GM12864 (cell line): ENCODE measurements around the gene LRRC27.

ENCODE experiments used
- DNase-seq: peaks from one replicate; pipeline ENCODE4 v3.0.0-alpha.2; 2011; ENCODE audit warnings: low read depth
- H3K4me3 ChIP-seq: 2 replicates; pipeline ENCODE4 v1.5.1; 2011; ENCODE audit warnings: mild to moderate bottlenecking, low read depth, low read length, control low read depth
- TF ChIP-seq, protein P1 (sequence below): IDR thresholded peaks from 2 replicates; pipeline ENCODE4 v1.5.1; 2011; ENCODE audit warnings: low read depth, mild to moderate bottlenecking, moderate library complexity, low read length, control low read depth, inconsistent platforms; ENCODE audit errors: missing control alignments

The LRRC27 gene

DNA sequence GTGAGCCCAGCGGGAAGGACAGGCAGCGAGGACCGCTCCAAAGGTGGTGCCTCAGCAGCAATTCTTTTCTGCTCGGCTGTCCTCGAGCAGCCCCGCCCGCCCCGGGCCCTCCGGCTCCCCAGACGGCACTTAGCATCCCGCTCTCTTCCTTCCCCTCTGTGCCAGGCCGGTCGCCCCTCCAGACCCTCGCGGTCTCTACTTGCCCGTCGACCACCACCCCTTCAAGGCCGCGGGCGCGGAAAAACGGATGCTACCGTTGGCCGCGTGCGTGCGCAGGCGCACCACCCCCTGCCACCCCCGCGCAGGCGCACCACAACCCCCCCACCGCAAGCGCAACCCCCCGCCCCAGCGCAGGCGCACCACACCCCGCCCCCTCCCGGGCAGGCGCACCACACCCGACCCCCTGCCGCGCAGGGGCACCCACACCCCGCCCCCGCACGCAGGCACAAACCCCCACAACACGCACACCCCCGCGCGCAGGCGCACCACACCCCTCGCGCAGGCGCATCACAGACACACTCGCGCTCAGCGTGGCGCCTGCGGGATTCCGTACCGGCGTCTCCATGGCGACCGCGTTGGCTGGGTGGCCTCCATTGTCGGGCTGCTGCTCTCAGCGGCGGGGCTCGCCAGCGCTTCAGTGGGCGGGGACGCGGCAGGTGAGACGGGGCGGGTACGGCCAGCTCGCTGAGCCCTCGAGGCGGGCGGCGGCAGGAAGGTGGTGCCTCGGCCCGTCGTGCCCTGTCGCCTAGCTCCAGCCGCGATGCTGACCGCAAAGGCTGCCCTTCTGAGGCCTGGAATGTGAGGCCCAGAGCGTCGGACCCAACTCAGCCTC is at the start of gene LRRC27:
LRRC27 (plus strand) TSS at position 593 of the 832 bp plus-strand sequence. CDS start 1,332 bp downstream, outside the sequence.
- H3K4me3 ChIP-seq, result peak within 1 kb of the TSS; percentile 99
- TF ChIP-seq, protein P1, sequence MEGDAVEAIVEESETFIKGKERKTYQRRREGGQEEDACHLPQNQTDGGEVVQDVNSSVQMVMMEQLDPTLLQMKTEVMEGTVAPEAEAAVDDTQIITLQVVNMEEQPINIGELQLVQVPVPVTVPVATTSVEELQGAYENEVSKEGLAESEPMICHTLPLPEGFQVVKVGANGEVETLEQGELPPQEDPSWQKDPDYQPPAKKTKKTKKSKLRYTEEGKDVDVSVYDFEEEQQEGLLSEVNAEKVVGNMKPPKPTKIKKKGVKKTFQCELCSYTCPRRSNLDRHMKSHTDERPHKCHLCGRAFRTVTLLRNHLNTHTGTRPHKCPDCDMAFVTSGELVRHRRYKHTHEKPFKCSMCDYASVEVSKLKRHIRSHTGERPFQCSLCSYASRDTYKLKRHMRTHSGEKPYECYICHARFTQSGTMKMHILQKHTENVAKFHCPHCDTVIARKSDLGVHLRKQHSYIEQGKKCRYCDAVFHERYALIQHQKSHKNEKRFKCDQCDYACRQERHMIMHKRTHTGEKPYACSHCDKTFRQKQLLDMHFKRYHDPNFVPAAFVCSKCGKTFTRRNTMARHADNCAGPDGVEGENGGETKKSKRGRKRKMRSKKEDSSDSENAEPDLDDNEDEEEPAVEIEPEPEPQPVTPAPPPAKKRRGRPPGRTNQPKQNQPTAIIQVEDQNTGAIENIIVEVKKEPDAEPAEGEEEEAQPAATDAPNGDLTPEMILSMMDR, result no peak
- DNase-seq, result peak; percentile 87

DNA sequence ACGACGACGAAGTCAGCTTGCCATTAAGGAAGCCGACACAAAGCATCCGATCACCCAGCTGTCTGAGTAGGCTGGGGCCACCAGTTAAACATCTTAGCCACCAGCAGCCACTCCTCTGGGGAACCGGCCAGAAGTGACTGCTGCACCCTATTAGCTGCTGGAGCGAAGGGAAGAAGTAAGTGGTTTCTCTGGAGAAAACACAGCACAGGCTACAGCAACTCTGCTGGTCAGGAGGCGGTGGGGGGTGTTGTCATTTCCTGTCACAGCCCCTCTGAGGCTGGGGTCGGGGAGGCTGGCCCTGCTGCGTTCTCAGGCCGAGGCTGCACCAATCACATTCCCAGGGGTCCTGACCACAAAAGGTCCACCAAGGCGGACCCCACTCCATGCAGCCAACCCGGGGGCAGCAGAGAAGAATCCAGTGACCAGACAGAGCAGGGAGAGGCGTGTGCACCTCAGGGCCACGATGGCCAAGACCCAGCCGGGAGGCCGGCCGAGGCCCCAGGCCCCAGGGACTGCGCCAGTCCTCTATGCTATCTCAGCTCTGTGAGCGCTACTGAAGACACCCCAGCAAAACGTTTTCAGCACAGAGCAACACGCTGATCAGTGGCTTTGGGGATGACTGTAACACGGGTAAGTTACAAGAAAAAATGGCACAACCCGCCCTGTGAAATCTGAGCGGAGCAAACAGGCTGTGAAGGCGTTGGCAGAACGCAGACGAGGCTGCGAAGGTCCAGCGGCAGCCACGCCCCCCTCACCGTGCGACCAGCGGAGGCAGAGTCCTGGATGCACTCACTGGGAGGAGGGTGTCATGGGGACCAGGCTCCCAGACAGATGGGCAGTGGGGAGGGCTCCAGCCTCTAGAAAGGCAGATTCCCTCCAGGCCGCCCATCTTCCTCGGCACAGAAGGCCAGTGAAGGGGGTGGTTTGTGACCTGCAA is 49.1 kb upstream of the LRRC27 start:
- TF ChIP-seq, protein P1, result no peak
- no peak for DNase-seq
- H3K4me3 ChIP-seq, result no peak overlapping the region

DNA sequence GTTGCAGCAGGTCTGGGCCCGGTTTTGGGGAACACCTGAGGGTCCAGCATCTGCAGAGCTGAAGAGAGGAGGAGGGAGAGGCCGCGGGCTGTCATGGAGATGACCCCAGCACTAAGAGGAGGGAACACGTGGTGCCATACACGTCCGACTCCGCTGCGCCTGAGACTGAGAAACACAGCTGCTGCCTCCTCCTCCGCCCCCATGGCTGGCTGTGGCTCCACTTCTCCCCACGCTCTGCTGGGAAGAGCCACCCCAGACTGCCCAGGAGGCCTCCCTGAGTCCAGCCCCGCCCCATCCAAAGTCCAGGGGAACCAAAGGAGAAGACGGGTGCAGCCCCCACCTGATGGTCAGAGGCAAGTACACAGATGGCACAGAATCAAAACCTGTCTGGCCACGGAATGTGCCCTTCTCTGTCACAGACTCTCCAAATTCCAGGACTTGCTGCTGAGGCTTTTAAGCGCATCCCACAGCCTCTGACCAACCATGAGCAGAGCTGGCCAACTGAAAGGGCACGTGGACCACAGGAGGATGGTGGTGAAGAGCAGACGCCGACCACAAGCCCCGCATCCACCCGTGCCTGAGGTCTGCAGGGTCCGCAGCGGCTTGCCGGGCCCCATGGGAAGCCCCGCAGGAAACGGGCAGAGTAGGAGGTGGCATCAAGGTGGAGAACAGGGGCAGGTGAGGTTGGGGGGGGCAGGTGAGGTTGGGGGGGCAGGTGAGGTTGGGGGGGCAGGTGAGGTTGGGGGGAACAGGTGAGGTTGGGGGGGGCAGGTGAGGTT is 48.2 kb upstream of the LRRC27 start:
- DNase-seq, result no peak
- TF ChIP-seq, protein P1, result no peak
- no peak overlapping the region for H3K4me3 ChIP-seq

- H3K4me3 ChIP-seq, result no peak overlapping the region
- no peak for DNase-seq
- TF ChIP-seq, protein P1, result no peak
Observed at GRCh38 chr10:132289439-132289838, 42.6 kb upstream of the LRRC27 start.

GRCh38 chr10:132290631-132291030 is 41.4 kb upstream of the LRRC27 start:
- H3K4me3 ChIP-seq, result no peak overlapping the region
- no peak for DNase-seq
- TF ChIP-seq, protein P1, result no peak

DNA sequence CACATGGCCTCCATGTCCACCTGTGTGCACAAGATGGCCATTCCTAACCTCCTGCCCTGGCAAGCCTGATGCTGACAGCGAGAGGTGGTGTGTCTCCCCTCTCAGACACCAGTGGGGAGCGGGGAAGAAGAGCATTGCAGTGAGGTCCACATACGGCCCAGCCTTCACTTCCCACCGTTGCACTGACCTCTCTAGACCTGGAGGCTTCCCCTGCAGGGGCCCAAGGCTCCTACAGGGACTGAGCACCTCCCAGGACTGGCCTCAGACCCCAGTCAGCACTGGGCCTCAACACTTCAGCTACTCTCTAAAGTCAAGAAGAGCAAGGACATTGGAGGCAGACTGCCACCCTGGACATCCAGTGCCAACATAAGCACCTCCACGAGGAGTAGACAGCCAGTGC is 40.2 kb upstream of the LRRC27 start:
- TF ChIP-seq, protein P1, result no peak
- no peak for DNase-seq
- H3K4me3 ChIP-seq, result no peak overlapping the region
